ENCODE results near the gene GMEB2.
"Not testable (repeated sequence)": the region's sequence is repeated elsewhere in the genome, so short reads cannot be mapped to it uniquely, and the experiment has no call there.

Gene GMEB2, protein sequence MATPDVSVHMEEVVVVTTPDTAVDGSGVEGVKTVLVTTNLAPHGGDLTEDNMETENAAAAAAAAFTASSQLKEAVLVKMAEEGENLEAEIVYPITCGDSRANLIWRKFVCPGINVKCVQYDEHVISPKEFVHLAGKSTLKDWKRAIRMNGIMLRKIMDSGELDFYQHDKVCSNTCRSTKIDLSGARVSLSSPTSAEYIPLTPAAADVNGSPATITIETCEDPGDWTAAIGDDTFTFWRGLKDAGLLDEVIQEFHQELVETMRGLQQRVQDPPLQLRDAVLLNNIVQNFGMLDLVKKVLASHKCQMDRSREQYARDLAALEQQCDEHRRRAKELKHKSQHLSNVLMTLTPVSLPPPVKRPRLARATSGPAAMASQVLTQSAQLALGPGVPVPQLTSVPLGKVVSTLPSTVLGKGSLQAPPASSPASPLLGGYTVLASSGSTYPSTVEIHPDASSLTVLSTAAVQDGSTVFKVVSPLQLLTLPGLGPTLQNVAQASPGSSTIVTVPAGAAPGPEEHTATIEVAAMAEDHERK

DNA sequence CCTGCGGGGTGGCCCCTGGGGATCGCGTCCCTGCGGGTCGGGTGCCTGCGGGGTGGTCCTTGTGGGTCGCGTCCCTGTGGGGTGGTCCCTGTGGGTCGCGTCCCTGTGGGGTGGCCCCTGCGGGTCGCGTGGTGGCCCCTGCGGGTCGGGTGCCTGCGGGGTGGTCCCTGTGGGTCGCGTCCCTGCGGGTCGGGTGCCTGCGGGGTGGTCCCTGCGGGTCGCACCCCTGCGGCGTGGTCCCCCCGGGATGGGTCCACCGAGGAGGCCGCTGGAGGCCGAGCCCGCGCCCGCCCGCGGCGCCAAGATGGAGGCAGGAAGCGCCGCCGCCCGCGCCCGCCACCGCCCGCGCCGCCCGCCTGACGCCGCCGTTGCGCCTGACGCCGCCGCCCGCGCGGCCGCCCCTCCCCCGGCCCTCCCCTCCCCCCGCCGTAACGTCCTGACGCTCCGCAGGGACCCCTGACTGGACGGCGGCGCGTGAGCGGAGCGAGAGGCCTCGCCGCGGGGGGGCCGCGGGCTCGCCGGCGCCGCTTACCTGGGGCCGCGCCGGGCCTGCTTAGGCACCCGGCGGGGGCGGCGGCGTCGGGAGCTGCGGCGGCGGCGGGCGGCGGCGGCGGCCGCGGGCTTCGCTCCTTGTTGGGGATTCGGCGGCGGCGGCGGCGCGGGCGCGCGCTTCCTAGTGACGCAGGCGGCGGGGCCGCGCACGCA is at the start of gene GMEB2:
Gene GMEB2, minus strand, starts transcription at position 678 of the 705 bp plus-strand sequence. CDS start 7,704 bp downstream, outside the sequence.
- peak; percentile 51 for DNase-seq

DNA sequence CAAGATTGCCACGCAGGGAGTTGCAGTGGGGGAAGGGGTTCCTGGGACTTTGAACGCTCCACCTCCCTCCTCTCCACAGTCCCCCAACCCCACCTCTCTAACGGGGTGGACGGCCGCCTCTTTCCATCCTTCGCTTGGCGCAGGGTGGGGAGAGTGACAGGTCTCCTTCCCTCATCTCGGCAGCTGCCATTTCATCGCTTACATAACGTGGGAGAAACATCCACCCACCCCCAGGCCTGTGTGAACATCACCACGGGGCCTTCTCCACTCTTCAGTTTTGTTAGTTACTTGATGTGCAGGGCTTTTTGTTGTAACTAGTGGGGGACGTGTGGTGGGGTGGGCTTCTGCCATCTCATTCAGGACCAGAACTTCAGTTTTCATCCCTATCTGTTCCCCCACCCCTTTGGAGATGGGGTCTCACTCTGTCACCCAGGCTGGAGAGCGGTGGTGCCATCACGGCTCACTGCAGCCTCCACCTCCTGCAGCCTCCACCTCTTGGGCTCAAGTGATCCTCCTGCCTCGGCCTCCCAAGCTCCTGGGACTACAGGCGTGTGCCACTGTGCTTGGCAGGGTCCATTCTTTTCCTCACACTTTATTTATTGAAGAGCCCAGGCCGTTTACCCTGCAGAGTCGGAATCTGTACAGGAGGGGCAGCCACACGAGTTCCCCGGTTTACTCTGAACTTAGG is 48.9 kb upstream of the GMEB2 start:
- DNase-seq: no peak

DNA sequence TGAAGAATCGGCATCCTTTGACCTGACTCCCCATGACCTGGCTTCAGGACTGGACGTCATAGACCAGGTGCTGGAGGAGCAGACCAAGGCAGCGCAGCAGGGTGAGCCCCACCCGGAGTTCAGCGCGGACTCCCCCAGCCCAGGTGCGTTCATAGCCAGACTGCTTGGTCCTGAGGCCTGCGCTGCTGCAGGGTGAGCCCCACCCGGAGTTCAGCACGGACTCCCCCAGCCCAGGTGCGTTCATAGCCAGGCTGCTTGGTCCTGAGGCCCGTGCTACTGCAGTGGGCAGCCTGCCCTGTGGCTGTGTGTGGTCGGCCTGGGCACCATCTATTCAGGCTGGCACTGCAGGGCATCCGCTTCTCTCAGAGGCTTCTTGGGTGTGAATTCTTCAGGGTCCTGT is 47.0 kb upstream of the GMEB2 start:
- DNase-seq: no peak

DNA sequence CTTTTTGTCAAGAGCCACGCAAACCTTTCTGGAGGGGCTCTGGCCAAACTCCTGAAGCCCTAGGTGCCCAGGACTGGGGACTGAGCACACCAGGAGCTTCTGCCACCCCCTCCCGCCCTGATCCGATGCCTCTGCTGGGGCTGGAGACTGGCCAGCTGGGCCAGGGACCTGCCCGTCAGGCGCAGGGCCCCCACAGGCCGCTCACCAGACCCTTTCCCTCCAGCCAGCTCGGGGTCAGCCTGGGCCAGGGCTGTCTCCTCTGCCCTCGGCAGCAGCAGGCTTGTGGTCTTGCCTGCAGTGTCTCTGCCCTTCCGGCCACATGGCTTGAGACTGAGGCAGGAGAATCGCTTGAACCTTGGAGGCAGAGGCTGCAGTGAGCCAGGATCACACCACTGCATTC is 45.8 kb upstream of the GMEB2 start:
- DNase-seq: no peak

DNA sequence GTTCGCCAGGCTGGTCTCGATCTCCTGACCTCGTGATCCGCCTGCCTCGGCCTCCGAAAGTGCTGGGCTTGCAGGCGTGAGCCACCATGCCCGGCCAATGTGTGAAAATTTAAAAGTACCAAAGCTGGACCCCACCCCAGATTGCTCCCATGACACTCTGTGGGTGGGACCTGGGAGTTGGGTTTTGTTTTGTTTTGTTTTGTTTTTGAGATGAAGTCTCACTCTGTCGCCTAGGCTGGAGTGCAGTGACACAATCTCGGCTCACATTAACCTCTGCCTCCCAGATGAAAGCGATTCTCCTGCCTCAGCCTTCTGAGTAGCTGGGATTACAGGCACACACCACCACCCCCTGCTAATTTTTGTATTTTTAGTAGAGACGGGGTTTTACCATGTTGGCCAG is 44.8 kb upstream of the GMEB2 start:
- not testable (repeated sequence) for DNase-seq

DNA sequence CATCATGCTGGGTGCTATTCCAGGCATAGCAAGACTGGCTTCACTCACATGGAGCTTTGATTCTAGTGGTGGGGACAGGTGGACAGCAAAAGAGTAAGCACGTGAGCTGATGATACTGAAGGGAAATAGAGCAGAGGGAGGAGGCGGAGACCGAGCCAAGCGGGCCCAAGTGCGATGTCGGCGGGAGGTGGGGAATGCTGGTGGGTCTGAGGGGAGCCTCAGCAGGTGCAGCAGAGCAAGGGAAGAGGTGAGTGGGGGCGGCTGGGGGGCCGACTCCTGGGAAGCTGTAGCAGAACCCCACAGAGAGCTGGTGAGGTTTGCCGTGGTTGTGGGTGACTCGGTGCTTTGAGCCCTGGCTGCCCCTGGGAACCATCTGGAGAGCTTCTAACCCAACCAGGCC is 41.5 kb upstream of the GMEB2 start:
- no peak for DNase-seq

DNA sequence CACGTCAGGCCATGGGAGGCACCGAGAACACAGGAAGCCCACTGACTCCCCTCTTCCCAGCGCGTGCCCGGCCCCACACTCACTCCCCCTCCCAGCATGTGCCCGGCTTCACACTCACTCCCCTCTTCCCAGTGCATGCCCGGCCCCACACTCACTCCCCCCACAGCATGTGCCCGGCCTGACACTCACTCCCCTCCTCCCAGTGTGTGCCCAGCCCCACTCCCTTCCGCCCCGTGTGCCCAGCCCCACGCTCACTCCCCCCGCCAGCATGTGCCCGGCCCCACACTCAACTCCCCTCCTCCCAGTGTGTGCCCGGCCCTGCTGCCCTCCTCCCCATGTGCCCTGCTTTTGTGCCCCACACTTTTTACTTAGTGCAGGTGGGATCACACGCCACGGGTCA is 41.0 kb upstream of the GMEB2 start:
- DNase-seq: no peak

DNA sequence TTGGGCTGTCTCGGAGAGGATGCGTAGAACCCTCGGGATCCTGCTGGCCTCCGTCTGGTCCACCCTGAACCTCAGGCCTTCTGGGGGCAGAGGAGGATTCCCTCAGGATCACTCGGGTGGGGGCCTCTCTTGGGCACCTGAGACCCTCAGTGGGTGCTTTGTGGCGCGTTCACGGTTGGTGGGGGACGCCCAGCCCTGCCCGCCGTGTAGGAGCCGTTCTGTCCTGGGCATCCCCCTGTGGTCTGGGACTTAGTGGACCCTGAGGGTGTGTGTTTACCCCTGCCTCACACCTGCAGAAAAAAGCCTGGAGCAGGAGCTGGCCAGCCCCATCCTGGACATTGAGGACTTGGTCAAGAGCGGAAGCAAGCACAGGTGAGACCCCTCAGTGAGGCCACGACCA is 38.8 kb upstream of the GMEB2 start:
- DNase-seq: no peak

DNA sequence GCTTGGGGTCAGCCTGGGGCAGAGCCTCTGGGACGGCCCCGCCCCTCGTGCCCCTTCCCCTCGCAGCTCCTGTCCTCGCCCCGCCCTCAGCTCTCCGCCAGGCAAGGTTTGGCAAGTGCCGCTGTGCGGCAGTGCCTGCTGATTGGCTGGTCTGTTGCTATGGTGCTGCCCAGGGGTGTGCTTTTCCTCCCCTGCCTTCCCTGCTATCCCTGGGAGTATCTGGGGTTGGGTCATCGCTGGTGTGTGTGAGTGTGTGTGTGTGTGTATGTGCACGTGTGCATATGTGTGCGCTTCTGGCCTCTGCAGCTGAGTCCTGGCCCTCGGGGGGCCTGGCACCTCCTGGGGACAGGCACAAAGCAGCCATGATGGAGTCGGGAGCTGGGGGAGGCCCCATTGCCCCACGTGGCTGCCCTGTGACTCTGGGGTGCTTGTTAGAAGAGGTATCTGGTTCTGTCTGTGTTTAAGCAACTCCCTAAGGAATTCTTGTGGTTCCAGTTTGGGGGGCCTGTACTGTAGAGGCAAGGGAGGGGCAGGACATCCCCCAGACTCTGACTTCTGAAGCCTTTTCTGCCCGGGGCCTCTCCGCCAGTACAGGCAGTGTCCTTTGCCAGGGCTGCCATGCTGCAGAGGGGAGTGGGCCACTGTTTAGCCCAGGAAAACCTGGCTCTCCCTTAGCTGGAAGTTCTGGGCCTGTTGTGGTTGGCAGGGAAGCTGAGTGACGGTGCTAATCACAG is 38.1 kb upstream of the GMEB2 start:
- DNase-seq: no peak

DNA sequence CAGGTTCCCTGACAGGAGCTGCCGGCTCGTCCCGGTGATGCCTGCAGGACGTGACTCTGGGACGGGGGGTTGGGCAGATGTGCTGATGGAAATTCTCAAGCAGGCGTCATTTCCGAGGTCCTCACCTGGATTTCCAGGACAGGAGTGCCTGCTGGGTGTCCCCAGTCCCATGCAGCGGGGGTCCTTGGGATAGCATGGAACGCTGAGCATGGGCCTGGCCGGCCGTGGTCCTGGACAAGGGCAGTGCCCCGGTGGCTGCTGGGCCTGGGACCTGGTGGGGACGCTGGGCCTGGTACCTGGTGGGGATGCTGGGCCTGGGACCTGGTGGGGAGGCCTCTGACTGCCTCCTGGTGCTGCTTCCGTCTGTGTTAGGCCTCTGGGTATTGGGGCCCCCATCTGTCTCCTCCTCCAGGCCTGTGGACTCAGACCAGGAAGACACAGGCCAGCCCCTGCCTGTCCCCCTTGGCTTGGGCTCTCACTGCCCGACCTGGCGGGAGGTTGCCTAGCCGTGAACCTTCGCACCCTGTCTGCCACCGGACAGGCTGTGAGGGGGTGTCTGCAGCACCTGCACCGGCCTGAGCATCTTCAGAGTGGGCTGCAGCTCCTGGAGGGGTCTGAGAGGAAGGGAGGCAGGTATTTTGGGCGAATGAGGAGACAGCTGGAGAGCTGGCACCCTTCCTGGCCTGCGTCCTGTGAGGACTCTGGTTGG is 37.4 kb upstream of the GMEB2 start:
- no peak for DNase-seq

DNA sequence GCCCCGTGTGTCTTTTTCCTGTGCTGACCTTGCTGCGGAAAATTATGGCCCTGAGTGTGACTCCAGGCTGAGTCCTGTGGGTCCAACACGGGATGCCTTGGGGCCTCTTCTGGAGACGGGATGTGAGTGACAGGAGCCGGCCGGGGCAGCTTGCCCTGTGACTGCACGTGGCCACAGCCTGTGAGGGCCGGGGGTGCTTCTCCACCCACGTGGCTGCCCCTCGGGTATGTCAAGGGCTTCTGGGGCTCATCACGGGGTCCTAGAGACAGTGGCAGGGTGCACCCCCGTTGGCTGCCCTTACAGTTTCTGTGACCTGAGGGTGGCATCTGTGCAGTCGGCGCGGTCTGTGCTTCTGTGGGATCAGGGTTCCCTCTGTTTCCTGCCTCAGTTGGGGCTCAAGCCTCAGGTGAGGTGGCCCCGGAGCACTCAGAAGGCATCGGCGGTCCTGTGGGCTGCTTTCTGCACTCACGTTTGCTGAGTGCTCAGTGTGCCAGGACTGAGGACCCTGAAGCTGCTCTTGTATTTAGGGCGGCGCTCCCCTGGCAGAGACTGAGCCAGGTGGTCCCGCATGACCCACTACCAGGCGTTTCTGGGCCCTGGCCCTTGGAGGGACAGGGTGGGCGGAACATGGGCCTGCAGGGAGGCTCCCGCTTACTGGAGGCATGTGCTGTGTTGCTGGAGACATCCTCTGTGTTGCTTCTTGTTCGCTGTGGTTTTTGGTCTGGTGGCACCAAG is 36.6 kb upstream of the GMEB2 start:
- DNase-seq: no peak

DNA sequence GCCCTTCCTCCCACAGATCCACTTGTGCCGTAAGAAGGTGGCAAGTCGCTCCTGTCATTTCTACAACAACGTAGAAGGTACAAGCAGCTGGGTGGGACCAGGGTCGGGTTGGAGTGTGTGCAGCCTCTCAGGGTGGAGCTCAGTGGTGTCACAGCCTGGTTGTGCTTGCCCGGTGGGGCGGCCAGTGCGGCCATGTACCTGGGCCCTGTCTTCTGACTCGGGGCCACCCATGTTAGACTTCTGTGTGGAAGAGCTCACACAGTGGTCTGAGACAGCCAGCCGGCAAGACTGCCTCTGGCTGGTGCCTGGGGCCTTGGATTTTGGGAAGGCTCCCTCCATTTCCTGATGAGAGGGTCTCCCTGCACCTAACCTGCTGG is 35.9 kb upstream of the GMEB2 start:
- DNase-seq: no peak

DNA sequence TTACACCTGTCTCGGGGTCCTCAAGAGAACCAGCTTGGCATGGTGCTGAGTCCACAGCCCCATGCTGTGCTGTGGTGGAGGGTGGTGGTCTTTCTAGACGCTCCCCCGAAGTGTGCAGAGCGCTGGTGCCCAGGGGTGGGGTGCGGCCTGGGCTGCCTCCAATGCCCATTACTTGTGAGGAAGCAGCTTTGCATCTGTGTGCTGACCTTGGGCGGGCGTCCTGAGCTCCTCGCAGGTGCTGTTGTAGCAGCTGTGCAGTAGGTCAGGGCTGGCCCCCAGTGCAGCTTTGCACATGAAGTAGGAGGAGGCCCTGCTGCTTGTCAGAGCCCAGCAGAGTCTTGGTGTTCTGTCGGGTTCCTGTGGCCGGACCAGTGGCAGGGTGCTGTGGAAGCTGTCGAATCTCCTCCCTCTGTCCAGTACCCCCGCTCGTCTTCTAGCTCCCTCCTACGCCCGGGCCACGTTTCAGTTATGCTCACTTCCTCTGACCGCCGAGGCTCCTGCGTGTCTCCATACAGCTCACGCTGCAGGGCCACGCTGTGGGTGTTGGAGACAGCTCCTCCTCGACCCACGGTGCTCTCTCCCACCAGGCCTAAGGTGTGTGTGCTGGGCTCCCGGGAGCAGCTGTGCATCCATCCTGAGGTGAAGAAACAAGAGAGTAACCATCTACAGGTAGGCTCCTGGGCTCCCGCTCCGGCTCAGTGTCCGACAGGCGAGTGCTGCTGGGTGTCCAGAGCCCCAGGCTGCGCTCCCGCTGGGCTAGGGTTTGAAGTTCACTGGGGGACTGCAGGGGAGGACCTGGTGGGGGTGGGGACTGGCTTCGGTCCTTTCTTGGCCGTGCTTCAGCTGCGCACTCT is 35.3 kb upstream of the GMEB2 start:
- no peak for DNase-seq

DNA sequence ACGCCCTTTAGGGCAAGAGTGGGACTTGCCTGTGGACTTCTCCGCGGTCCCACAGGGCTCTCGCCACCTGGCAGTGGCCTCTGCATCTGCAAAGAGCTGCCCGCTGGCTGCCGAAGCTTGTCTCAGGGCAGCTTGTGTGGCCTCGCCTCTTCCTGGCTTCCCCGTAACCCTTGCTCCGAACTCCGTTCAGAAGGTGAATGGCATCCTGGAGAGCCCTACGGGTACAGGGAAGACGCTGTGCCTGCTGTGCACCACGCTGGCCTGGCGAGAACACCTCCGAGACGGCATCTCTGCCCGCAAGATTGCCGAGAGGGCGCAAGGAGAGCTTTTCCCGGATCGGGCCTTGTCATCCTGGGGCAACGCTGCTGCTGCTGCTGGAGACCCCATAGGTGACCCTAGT is 34.2 kb upstream of the GMEB2 start:
- no peak for DNase-seq

DNA sequence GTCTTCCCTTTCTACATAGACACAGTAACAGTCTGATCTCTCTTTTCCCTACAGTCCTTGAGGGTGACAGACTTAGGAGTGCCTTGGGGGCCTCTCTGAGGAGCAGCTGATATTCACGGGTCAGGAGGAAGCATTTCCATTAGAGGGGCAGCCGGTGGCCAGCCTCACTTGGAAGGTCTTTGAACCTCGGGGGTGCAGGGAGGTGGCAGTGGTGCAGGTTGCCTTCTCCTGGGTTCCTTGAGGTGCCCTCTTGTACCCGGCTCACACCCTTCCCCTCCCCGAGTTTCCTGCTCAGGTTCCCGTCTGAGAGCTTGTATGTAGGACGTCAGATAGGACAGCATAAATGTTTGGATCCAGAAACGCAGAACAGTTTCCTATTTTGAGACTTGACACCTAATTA is 33.7 kb upstream of the GMEB2 start:
- DNase-seq: no peak

DNA sequence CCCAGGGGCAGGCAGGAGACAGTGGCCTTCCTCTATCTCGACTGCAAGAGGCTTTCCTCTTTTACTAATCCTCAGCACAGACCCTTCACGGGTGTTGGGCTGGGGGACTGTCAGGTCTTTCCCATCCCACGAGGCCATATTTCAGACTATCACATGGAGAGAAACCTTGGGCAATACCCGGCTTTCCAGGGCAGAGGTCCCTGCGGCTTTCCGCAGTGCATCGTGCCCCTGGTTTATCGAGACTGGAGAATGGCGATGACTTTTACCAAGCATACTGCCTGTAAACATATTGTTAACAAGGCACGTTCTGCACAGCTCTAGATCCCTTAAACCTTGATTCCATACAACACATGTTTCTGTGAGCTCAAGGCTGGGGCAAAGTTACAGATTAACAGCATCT is 33.3 kb upstream of the GMEB2 start:
- not testable (repeated sequence) for DNase-seq

DNA sequence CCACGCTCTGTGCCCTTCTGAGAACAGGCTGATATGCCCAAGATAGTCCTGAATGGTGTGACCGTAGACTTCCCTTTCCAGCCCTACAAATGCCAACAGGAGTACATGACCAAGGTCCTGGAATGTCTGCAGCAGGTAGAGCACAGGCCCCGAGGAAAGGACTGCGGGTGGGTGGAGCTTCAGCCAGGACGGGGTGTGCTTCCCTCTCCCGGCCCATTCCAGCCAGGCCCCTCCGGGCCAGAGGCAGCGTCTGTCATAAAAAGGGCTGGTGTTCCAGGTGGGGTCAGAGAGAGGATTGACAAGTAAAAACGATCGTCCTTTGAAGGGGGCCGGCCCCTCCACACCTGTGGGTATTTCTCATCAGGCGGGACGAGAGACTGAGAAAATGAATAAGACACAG is 32.5 kb upstream of the GMEB2 start:
- no peak for DNase-seq

DNA sequence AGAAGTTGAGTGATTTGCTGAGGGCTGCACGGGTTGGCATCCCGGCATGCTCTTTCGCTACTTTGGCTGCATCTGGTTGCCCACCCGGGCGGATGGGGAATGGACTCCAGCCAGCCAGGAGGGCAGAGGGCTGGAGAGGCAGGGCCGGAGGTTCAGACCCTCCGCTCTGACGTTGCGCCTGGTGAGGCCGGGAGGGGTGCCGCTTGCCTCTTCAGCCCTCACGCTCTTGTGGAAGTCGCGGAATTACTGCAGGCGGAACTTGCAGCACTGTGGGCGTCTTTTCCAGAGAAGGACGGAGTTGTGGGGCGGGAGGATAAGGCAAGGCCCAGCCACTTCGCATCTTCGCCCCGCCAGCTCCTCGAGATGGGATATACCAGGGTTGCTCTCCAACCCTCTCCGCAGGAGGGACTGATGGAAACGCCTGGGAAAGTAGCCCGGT is 31.9 kb upstream of the GMEB2 start:
- DNase-seq: no peak

DNA sequence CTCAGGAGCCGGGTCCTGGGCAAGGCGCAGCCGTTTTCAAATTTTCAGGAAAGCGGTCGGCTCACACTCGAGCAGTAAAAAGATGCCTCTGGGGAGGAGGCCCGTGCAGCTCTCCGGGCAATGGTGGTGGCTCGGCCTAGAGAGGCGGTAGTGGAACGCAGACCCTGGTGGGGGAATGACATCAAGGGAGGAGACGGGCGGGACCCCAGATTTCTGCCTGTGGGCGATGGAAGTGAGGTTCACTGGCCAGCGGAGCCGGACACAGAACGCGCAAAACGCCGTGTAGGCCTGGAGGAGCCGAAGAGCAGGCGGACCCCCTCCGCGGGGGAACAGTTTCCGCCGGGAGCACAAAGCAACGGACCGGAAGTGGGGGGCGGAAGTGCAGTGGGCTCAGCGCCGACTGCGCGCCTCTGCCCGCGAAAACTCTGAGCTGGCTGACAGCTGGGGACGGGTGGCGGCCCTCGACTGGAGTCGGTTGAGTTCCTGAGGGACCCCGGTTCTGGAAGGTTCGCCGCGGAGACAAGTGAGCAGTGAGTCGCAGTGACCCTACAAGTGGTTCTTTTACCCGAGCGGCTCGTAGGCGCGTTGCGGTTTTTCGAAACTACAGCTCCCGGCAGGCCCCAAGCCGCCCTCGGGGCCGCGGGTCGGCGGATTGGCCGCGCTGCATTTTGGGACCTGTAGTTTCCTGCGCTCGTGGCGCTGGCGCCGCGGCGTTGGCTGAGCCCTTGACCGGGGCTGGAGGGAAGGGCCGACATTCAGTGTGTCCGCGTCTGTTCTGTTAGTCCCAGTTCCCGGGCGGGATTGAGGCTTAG is 31.2 kb upstream of the GMEB2 start, which contains the start of gene RTEL1:
Gene RTEL1, plus strand, starts transcription at position 376 of the 812 bp plus-strand sequence. CDS start 1,091 bp downstream, outside the sequence.
- DNase-seq: peak; percentile 86

Data from activated T-cell treated with anti-CD3 and anti-CD28 coated beads for 4 hours (primary cell).